HepG2 (cell line): ENCODE results near the gene ATP2B2.

Source experiments
- CBX5 ChIP-seq: sonication (generic); formaldehyde crosslinking; IDR thresholded peaks from 2 replicates; pipeline ENCODE4 v1.4.0; 2020; ENCODE audit warnings: missing genetic modification reagents, borderline replicate concordance
- CTCF ChIP-seq: sonication (generic); formaldehyde crosslinking; IDR thresholded peaks from 2 replicates; pipeline ENCODE4 v1.5.0; 2020; ENCODE audit warnings: mild to moderate bottlenecking, missing genetic modification reagents, moderate library complexity
- GTF2F1 ChIP-seq: fragments of 150-350 bp; IDR thresholded peaks from 2 replicates; pipeline ENCODE4 v1.6.1; 2014; ENCODE audit warnings: low read length
- HBP1 ChIP-seq: IDR thresholded peaks from 2 replicates; pipeline ENCODE4 v1.6.1; 2016; ENCODE audit warnings: low read depth, control low read depth
- HHEX ChIP-seq: IDR thresholded peaks from 2 replicates; pipeline ENCODE4 v1.6.1; 2016; ENCODE audit warnings: control low read depth
- RBAK ChIP-seq: sonication (generic); formaldehyde crosslinking; IDR thresholded peaks from 2 replicates; pipeline ENCODE4 v1.5.1; 2020; ENCODE audit warnings: mild to moderate bottlenecking, missing genetic modification reagents
- TCF12 ChIP-seq, 2 experiments: fragments of 450-650 bp in 1 of 2; sonication (generic) in 1 of 2; formaldehyde crosslinking in 1 of 2; IDR thresholded peaks; 2 replicates each; pipeline versions ENCODE4 v1.6.1 to v1.8.0; 2017 to 2022; ENCODE audit warnings: antibody characterized with exemption in 1 of 2, mild to moderate bottlenecking in 1 of 2, missing genetic modification reagents in 1 of 2, moderate library complexity in 1 of 2
- ZFP1 ChIP-seq: IDR thresholded peaks from 2 replicates; pipeline ENCODE4 v1.6.1; 2016
- ZNF253 ChIP-seq: sonication (generic); formaldehyde crosslinking; IDR thresholded peaks from 2 replicates; pipeline ENCODE4 v1.8.0; 2022; ENCODE audit warnings: mild to moderate bottlenecking, missing genetic modification reagents, borderline replicate concordance

GRCh38 chr3:10364806-10365205 is 140.6 kb downstream of the ATP2B2 start:
- TF ChIP-seq HHEX (no peak), GTF2F1 (no peak), CTCF (CRISPR knock-in tag) (no peak), TCF12 (IDR thresholded peaks at IDR 0.05) (no peak), TCF12 (CRISPR knock-in tag; IDR thresholded peaks at IDR 0.05) (no peak), ZNF253 (no peak), HBP1 (CRISPR knock-in tag) (no peak), ZFP1 (no peak), CBX5 (no peak), RBAK (CRISPR knock-in tag) (no peak)
